ENCODE results near the gene PDLIM1. TPM values are rescaled to one million over a fixed set of nuclear protein-coding genes. Genes with fewer than 3 reads are reported as not detected.
"Not testable (repeated sequence)": the region's sequence is repeated elsewhere in the genome, so short reads cannot be mapped to it uniquely, and the experiment has no call there.

The PDLIM1 gene
- total RNA-seq, 1 donor from 2014 or later, result 114 TPM

DNA sequence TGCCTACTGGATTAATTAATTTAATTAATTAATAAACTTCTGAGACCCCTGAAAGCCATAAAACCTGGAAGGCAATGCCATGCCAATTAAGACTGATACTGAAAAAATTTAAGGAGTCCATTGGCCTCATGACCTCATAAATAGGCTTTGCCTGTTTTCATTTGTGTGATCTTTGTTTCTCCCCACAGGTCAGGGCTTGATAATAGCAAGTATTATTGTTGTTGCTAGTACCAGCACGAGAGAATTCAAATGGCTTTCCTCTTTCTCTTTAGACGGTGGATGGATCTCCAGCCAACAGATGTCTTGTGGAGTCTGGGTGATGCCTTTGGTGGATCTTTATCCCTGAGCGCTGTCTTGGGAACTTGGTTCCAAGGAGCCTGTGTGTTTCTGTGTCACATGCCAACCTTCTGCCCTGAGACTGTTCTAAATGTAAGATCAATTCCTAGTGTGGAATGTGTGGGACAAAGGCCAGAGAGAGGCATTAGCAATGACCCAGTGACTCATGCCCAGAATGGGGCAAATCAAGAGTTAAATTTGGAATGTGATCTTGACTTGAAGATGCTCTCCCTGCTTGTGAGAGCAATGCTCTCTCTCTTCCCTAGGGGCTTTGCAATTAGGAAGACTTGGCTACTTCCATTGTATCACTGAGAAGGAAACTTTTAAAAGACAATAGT, 79.1 kb downstream of the PDLIM1 start:
- no peak for DNase-seq (ENCODE audit: low spot score)

- DNase-seq (ENCODE audit: low spot score), result no peak
Measured at GRCh38 chr10:95209509-95210127, 81.2 kb downstream of the PDLIM1 start.

DNA sequence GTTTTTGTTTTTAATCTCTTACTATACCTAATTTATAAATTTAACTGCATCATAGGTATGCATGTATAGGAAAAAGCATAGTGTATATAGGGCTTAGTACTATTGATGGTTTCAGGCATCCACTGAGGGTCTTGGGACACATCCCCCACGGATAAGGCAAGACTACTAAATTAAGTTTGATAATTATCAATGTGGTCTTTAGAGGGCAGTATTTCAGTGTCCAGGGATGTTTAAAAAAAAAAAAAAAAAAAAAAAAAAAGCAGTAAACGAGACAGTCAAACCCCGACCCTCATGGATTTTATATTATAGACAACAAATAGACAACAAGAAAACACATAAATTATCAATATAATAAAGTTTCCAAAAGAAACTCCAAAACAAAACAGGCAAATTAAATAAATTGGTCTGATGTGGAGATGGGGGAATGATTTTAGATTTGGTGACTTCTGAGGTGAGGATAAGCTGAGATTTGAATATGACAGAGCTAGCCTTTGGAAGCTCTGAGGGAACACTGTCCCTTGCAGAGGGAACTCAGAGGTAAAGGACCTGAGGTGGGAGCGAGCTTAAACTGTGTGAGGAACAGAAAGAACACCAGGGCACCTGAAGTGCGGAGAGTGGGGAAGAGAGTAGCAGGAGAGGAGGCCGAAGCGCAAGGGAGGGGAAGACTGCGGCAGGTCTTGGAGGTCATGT, 82.0 kb downstream of the PDLIM1 start:
- DNase-seq (ENCODE audit: low spot score), result no peak

DNA sequence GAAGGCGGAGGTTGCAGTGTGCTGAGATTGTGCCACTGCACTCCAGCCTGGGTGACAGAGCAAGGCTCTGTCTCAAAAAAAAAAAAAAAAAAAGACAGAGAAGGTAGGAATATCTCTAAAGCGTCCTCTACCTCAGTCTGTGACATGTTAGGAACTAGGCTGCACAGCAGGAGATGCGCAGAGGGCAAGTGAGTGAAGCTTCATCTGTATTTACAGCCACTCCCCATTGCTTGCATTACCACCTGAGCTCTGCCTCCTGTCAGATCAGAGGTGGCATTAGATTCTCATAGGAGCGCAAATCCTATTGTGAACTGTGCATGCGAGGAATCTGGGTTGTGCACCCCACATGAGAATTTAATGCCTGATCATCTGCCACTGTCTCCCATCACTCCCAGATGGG, 87.9 kb downstream of the PDLIM1 start:
- DNase-seq (ENCODE audit: low spot score), result not testable (repeated sequence)

GRCh38 chr10:95201736-95202135, 89.1 kb downstream of the PDLIM1 start:
- no peak for DNase-seq (ENCODE audit: low spot score)

DNA sequence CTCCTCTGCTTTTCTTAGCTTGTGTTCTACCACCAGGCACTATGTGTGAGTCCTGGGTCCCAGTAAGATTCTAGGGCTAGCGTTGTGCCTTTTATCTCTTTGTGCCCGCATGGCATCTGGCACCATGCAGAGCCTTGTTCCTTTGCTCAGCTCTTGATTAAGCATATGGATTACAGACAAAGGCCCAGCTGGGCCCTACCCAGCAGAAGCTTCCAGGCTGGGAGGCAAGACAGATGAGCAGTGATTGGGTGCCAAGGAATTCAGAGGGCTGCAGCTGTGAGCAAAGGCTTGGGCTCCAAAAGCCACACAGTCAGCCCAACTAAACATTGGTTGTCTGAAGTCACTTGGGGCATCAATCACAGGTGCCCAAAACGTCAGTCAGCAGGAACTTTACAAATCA, 94.8 kb downstream of the PDLIM1 start:
- no peak for DNase-seq (ENCODE audit: low spot score)

- no peak for DNase-seq (ENCODE audit: low spot score)
Measured at GRCh38 chr10:95193944-95194343, 96.9 kb downstream of the PDLIM1 start, which contains the start of gene ACSM6. Gene ACSM6, plus strand, starts transcription at chr10:95194238. Its CDS starts 248 bp downstream, at chr10:95194486.

DNA sequence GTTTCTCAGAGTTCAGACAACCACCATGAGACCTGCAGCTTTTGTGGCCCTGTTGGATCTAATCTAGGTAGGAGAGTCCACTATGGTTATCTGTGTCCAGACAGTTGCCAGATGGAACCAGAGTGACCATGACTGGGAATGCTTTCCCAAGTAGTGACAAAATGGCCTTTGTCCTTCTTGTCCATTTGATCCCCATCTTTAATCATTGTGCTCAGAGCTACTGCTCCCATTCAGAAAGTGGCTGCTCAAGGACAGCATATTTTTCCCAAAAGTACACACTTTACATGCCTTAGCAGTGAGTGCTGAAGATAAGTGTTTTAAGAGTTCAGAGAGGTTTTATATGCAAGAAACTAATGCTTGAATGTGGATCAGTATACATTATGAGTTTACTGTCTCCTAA, 102.2 kb downstream of the PDLIM1 start:
- no peak for DNase-seq (ENCODE audit: low spot score)

GRCh38 chr10:95187617-95188016, 103.2 kb downstream of the PDLIM1 start:
- no peak for DNase-seq (ENCODE audit: low spot score)

Other genes with a start within 250 kb of the PDLIM1 start
- 40.3 TPM for gene CYP2C8, start 221.5 kb downstream of the PDLIM1 start, total RNA-seq
- not detected for gene ACSM6, start 96.8 kb downstream of the PDLIM1 start, total RNA-seq